Vein endothelial cell (primary cell): ENCODE results near the gene DRD1. TPM values are rescaled to one million over a fixed set of nuclear protein-coding genes. Genes with fewer than 3 reads are reported as not detected.

ENCODE experiments used
- total RNA-seq: library from RNA; depleted of rRNA; stranded (reverse); fragments of >200 nt; gene quantifications from 2 replicates; pipeline ENCODE4 v1.2.3, GENCODE V29; 2012

DRD1 gene
- not detected in 2 replicates for total RNA-seq

DNA sequence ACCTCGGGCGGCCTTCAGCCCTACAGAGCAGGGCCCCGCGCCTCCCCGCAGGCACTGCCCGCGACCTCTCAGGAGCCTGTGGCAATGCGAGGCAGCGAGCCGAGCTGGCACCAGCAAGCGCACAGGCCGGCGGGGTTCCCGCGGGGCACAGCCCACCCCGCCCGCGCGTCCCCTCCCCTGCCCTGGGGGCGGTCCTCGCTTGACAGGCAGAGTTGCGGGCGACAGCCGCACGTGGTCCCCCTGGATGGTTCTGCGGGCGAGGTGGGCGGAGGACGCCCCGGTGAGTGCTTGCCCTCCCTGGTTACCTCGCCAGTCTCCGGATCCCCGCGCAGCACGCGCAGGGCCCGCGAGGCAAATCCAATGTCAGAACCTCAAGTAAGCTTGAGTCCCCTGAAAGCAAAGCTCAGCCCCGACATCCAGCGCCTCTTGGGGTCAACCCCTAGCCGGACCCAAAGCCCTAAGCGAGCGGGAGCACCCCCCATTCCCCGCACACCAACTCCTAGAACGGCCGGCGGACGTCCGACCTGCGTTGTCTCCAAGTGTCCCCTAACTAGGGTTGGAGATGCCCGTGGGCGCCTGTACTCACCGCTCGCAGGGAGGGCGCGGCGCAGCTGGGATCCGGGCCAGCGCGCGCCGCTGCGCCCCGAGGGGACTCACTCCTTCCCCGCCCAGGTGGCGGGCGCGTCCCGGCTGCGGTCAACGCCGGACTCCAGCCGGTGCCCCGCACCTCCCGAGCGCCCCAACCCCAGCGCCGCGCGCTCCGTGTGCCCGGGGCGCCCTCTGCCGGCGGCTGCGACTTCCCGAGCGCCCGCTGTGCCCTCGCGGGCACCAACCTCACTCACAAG, at the start of gene DRD1:
Gene DRD1, minus strand, starts transcription at position 123 of the 845 bp plus-strand sequence. CDS start 1,083 bp downstream, outside the sequence.

DNA sequence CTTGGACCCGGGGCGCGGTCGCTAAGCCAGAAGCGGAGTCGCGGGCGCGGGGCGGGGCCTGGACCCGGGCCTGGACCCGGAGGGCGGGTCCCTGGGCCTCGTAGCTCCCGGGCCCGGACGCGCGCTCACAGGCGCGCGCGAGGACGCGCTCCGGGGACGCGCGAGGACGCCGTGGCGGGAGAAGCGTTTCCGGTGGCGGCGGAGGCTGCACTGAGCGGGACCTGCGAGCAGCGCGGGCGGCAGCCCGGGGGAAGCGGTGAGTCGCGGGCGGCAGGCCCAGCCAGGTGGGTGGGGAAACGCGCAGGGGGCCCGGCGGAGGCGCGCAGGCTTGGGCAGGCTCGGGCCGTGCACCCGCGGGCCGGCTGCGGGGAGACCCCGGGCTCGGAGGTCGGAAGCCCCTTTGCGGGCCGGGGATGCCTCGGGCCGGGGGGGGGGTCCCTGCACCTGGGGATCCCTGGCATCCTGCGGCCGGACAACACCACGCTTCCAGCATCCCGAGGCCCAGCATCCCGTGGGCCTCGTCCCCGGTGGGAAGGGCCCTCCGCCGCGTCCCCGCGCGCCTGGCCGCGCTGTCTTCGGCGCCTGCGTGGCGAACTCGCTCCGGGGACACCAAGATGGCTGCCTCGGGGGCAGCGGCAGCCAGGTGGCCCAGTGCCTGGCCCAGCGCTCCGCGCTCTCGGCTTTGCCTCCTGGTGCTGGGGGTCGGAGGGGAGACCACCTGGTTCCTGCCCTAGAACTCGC, 34.6 kb upstream of the DRD1 start, which contains the start of gene SFXN1:
Gene SFXN1, plus strand, starts transcription at position 177 of the 741 bp plus-strand sequence. CDS start 13,544 bp downstream, outside the sequence.

Other genes with a start within 250 kb of the DRD1 start
- gene SFXN1, start 34.4 kb upstream of the DRD1 start, total RNA-seq = 86.6 and 133 TPM in 2 replicates
- under 0.01 TPM in 1 of 2 replicates, not detected in the other for gene HRH2, start 213.9 kb upstream of the DRD1 start, total RNA-seq